Body of pancreas (tissue), 4 donors: ENCODE data around the gene SCN1B. TPM values are rescaled to one million over a fixed set of nuclear protein-coding genes. Genes with fewer than 3 reads are reported as not detected.
"Not testable (repeated sequence)": the region's sequence is repeated elsewhere in the genome, so short reads cannot be mapped to it uniquely, and the experiment has no call there.

Experiments used
- ATAC-seq: fragments of 150-250 bp; one replicate; pipeline ENCODE4 v1.9.1; 2016
- DNase-seq, 4 donors: peaks; one replicate each; pipeline ENCODE4 v3.0.0-alpha.2; 2019
- H3K27ac ChIP-seq, 4 donors: fragments of 200-600 bp; sonication (generic); 1 replicate in 3 of 4; 2 replicates in 1 of 4; pipeline versions ENCODE4 v1.5.1 to v1.6.1; 2016 to 2019; ENCODE audit warnings: mild to moderate bottlenecking in 1 of 4, mixed read lengths in 1 of 4, moderate library complexity in 1 of 4
- H3K27me3 ChIP-seq, 2 donors: fragments of 200-600 bp; sonication (generic); one replicate each; pipeline ENCODE4 v1.6.0; 2016; ENCODE audit warnings: mild to moderate bottlenecking in 1 of 2
- H3K36me3 ChIP-seq, 2 donors: fragments of 200-600 bp; sonication (generic); replicated peaks in 1 of 2; 2 replicates each; pipeline ENCODE4 v1.5.1; 2016; ENCODE audit warnings: low read depth in 2 of 2; ENCODE audit not compliant: insufficient read depth in 1 of 2
- H3K4me1 ChIP-seq: fragments of 200-600 bp; sonication (generic); one replicate; pipeline ENCODE4 v1.6.0; 2016
- H3K4me3 ChIP-seq, 2 donors: fragments of 200-600 bp; sonication (generic); 1 replicate in 1 of 2; 2 replicates in 1 of 2; pipeline ENCODE4 v1.5.1; 2016 to 2019
- H3K9me3 ChIP-seq, 3 donors: fragments of 200-600 bp; sonication (generic); 1 replicate in 2 of 3; 2 replicates in 1 of 3; pipeline ENCODE4 v1.5.1; 2016
- POLR2A ChIP-seq, 3 donors: fragments of 450-650 bp; IDR thresholded peaks; one replicate each; pipeline ENCODE4 v1.6.1; 2016; ENCODE audit warnings: antibody characterized with exemption in 3 of 3, mild to moderate bottlenecking in 2 of 3
- WGBS, 2 donors: methylation state at CpG; one replicate each; pipeline ENCODE4 v1.1.5; 2017; 5-methylcytosine and 5-hydroxymethylcytosine counted together
- intact Hi-C: fragments of 100-400 bp; cut with DNase I; formaldehyde crosslinking; loops from one replicate; pipeline ENCODE4 v1.15.1; 2023
- total RNA-seq, 2 donors: library from RNA; depleted of rRNA; stranded (reverse); fragments of >200 nt; gene quantifications; one replicate each; pipeline ENCODE4 v1.1.0, GENCODE V29; 2016
- TF ChIP-seq, protein P1 (sequence below), 7 experiments: fragments of 450-650 bp in 4 of 7; fragments of 200-600 bp in 3 of 7; sonication (generic) in 3 of 7; IDR thresholded peaks; one replicate each; pipeline ENCODE4 v1.5.1; 2016 to 2019; ENCODE audit warnings: antibody characterized with exemption in 7 of 7

The SCN1B gene
- total RNA-seq, 2 donors from 2014 or later, result 2.3 to 23.6 TPM

GRCh38 chr19:35046461-35046860 lies 16.2 kb downstream of the SCN1B start:
- H3K9me3 ChIP-seq, result no peaks in the 10 kb centered on the region
- 59 to 60% methylated on average over 5 of the region's 5 CpGs for WGBS, 2 donors
- H3K36me3 ChIP-seq, result no peaks in the 10 kb centered on the region
- peak in 2 of 4 donors; percentile 60 to 72 for DNase-seq
- no peak overlapping the region for H3K4me3 ChIP-seq
- peaks cover 83% of the 10 kb centered on the region for H3K4me1 ChIP-seq
- intact Hi-C loops, result loop anchor here (10.0 kb wide), 1 partner anchor 88 kb away; the partner anchor contains the start of genes FXYD1 and LGI4
- peak overlapping the region in 2 of 4 donors; percentile 5 to 52 for H3K27ac ChIP-seq
- no peak for TF ChIP-seq POLR2A (IDR thresholded peaks at IDR 0.05)
- TF ChIP-seq, protein P1, sequence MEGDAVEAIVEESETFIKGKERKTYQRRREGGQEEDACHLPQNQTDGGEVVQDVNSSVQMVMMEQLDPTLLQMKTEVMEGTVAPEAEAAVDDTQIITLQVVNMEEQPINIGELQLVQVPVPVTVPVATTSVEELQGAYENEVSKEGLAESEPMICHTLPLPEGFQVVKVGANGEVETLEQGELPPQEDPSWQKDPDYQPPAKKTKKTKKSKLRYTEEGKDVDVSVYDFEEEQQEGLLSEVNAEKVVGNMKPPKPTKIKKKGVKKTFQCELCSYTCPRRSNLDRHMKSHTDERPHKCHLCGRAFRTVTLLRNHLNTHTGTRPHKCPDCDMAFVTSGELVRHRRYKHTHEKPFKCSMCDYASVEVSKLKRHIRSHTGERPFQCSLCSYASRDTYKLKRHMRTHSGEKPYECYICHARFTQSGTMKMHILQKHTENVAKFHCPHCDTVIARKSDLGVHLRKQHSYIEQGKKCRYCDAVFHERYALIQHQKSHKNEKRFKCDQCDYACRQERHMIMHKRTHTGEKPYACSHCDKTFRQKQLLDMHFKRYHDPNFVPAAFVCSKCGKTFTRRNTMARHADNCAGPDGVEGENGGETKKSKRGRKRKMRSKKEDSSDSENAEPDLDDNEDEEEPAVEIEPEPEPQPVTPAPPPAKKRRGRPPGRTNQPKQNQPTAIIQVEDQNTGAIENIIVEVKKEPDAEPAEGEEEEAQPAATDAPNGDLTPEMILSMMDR (IDR thresholded peaks at IDR 0.05), result no peak
- ATAC-seq, result no peak
- no peaks in the 10 kb centered on the region for H3K27me3 ChIP-seq

DNA sequence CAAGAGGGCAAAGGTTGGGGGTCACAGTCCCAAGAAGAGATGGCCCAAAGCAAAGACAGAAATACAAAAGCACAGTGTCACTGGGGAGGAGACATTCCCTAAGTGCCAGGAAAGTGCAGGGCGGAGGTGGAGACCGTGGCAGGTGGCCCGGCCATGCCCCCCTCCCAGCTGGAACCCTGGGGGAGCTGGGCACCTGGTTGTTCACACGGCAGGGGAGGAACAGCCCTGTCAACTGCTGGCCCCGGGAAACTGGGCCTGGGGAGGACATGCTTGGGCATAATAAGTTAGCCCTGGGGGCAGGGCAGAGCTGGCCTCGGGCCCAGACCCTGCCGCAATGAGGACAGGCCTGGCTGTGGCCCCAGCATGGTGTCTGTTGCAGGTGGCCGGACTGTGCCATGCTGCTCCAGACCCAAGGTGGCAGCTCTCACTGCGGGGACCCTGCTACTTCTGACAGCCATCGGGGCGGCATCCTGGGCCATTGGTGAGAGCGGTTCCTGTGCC lies 18.7 kb downstream of the SCN1B start:
- Histone ChIP-seq H3K36me3 (no peaks in the 10 kb centered on the region), H3K9me3 (no peaks in the 10 kb centered on the region), H3K27me3 (no peaks in the 10 kb centered on the region), H3K27ac (peak overlapping the region; percentile 51 to 75 (median 73)), H3K4me1 (peaks cover 59% of the 10 kb centered on the region), H3K4me3 (no peak overlapping the region)
- TF ChIP-seq POLR2A (IDR thresholded peaks at IDR 0.05), result peak; percentile 41 to 51 (median 49)
- TF ChIP-seq, protein P1 (IDR thresholded peaks at IDR 0.05), result peak in 2 of 7 experiments; percentile 6 to 18
- DNase-seq (peak; percentile 95 to 99 (median 97)), ATAC-seq (peak; percentile 94)
- intact Hi-C loops, result loop anchor here (10.0 kb wide), 1 partner anchor 86 kb away; the partner anchor contains the start of genes FXYD1 and LGI4
- 12 to 13% methylated on average over 3 to 12 of the region's 12 CpGs for whole genome bisulfite sequencing, 2 donors

DNA sequence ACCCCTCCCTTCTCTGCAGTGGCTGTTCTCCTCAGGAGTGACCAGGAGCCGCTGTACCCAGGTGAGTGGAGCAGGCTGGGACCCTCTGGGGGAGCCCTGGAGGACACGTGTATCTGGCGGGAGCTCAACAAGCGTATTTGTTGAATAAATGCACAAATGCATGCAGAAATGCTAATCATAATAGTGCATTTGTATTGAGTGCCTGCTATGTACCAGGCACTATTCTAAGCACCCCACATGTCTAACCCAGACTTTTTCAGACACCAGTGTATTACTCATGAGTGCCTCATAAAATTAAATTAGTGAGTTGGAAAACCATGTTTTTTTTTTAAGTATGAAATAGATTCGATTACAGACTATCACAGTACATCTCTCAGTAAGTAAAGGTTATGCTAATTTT lies 19.2 kb downstream of the SCN1B start:
- Histone ChIP-seq H3K4me1 (peaks cover 54% of the 10 kb centered on the region), H3K36me3 (no peaks in the 10 kb centered on the region), H3K27me3 (no peaks in the 10 kb centered on the region), H3K27ac (peak overlapping the region; percentile 51 to 75 (median 73)), H3K4me3 (no peak overlapping the region), H3K9me3 (no peaks in the 10 kb centered on the region)
- DNase-seq (no peak), ATAC-seq (no peak)
- TF ChIP-seq, protein P1 (IDR thresholded peaks at IDR 0.05), result no peak
- no peak for TF ChIP-seq POLR2A (IDR thresholded peaks at IDR 0.05)
- 20 to 39% methylated on average over 5 of the region's 5 CpGs for WGBS, 2 donors
- intact Hi-C loops, result loop anchor here (10.0 kb wide), 1 partner anchor 85 kb away; the partner anchor contains the start of genes FXYD1 and LGI4

DNA sequence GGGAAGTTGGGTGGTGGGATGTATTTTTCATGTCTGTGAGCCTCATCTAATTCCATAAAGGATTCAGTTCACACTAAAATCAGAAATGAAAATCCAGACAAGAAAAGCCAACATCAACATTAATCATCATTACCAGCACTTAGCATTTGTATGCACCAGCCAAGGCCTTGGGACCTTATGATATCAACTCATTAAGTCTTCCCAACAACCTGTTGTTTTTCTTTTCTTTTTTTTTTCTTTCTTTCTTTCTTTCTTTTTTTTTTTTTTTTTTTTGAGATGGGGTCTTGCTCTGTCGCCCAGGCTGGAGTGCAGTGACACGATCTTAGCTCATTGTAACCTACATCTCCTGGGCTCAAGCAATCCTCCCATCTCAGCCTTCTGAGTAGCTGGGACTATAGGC lies 20.4 kb downstream of the SCN1B start:
- H3K36me3 ChIP-seq, H3K27ac ChIP-seq, H3K27me3 ChIP-seq, DNase-seq, H3K4me3 ChIP-seq, intact Hi-C loops, H3K9me3 ChIP-seq, ATAC-seq: not testable (repeated sequence)
- peaks cover 44% of the 10 kb centered on the region for H3K4me1 ChIP-seq
- 97 to 100% methylated on average over 2 of the region's 2 CpGs for WGBS, 2 donors

DNA sequence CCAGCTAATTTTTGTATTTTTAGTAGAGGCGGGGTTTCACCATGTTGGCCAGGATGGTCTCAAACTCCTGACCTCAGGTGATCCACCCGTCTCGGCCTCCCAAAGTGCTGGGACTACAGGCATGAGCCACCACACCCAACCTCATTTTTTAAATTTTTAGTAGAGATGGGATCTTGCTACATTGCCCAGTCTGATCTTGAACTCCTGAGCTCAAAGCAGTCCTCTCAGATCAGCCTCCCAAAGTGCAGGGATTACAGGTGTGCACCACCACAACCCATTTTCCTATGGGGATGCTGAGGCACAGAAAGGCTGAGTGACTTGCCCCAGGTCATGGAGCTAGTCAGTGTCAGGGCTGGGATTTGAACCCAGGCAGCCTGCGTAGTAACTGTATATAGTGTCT lies 21.0 kb downstream of the SCN1B start:
- H3K9me3 ChIP-seq, H3K36me3 ChIP-seq, H3K27ac ChIP-seq, ATAC-seq, DNase-seq, intact Hi-C loops, H3K4me3 ChIP-seq, H3K27me3 ChIP-seq: not testable (repeated sequence)
- 88 to 94% methylated on average over 4 of the region's 4 CpGs for WGBS, 2 donors
- H3K4me1 ChIP-seq, result peaks cover 38% of the 10 kb centered on the region

DNA sequence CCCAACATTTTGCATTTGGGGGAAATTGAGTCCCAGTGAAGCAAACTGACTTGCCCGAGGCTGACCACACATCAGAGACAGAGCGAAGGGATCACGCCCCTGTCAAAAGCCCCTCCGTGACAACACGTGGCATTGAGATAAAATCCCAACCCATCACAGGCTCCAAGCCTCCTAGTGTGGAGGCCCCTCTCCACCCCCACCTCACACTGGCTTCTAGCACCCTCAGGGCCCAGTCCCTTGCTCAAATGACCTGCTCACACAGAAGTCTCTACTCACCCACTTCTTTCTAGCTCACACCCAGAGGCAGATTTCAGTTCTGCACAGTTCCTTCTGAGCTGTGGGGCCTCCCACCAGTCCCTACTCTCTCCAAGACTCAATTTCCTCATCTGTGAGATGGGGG lies 21.5 kb downstream of the SCN1B start:
- no peak overlapping the region for H3K27ac ChIP-seq
- H3K4me3 ChIP-seq, result no peak overlapping the region
- H3K36me3 ChIP-seq, result no peaks in the 10 kb centered on the region
- ATAC-seq (no peak), DNase-seq (no peak)
- intact Hi-C loops, result no loop called here
- H3K9me3 ChIP-seq, result no peaks in the 10 kb centered on the region
- 81 to 87% methylated on average over 5 of the region's 5 CpGs for WGBS, 2 donors
- H3K27me3 ChIP-seq, result no peaks in the 10 kb centered on the region
- TF ChIP-seq, protein P1 (IDR thresholded peaks at IDR 0.05), result no peak
- no peak for TF ChIP-seq POLR2A (IDR thresholded peaks at IDR 0.05)
- H3K4me1 ChIP-seq, result peaks cover 34% of the 10 kb centered on the region
